SU-DHL-6 (cell line): Measurements from ENCODE around the gene KRT12.

Experiments used
- EZH2phosphoT487 ChIP-seq: fragments of 200-600 bp; sonication (generic), shearing (Covaris generic); conservative IDR thresholded peaks from 2 replicates; pipeline ENCODE4 v1.6.1; 2018; ENCODE audit warnings: mild to moderate bottlenecking, antibody characterized with exemption, low read length, moderate library complexity, mixed read lengths
- TF ChIP-seq, protein P1 (sequence below): fragments of 200-600 bp; sonication (generic); IDR thresholded peaks from one replicate; pipeline ENCODE4 v1.5.1; 2017; ENCODE audit warnings: antibody characterized with exemption, mild to moderate bottlenecking, low read length, moderate library complexity; ENCODE audit not compliant: insufficient read depth, poor library complexity, severe bottlenecking

DNA sequence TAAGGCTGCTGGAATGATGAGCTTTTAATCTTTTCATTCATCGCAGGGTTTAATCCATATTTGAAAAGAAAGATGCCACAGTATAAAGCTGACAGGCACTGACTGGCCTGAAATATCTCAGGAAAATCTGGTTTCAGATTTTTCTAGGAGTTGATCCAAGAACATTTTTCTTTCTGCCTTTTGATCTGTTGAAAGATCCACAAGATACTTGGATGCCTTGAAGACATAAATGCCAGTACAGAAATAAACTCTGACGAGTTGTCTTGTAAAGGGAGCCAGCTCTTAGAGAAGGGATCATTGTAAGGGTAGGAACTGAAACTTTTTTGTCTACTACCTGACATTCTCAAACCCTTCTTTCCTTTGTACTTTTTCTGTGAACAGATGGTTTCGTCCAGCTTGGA is 43.4 kb upstream of the KRT12 start:
- TF ChIP-seq, protein P1, sequence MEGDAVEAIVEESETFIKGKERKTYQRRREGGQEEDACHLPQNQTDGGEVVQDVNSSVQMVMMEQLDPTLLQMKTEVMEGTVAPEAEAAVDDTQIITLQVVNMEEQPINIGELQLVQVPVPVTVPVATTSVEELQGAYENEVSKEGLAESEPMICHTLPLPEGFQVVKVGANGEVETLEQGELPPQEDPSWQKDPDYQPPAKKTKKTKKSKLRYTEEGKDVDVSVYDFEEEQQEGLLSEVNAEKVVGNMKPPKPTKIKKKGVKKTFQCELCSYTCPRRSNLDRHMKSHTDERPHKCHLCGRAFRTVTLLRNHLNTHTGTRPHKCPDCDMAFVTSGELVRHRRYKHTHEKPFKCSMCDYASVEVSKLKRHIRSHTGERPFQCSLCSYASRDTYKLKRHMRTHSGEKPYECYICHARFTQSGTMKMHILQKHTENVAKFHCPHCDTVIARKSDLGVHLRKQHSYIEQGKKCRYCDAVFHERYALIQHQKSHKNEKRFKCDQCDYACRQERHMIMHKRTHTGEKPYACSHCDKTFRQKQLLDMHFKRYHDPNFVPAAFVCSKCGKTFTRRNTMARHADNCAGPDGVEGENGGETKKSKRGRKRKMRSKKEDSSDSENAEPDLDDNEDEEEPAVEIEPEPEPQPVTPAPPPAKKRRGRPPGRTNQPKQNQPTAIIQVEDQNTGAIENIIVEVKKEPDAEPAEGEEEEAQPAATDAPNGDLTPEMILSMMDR = no peak
- TF ChIP-seq EZH2phosphoT487 = no peak
